SIG-M5 (cell line): ENCODE measurements around the gene MEGF6.

Experiments used
- DNase-seq: peaks from one replicate; lab custom pipeline; 2025; lab: John Stamatoyannopoulos, UW

MEGF6 gene

GRCh38 chr1:3483380-3483779 is 127.9 kb downstream of the MEGF6 start:
- DNase-seq = no peak

- no peak for DNase-seq
Observed at GRCh38 chr1:3482378-3482849, 128.9 kb downstream of the MEGF6 start.

- no peak for DNase-seq
Observed at GRCh38 chr1:3481836-3482375, 129.4 kb downstream of the MEGF6 start.

- no peak for DNase-seq
Observed at GRCh38 chr1:3481046-3481445, 130.3 kb downstream of the MEGF6 start.

GRCh38 chr1:3480369-3480719 is 131.0 kb downstream of the MEGF6 start:
- no peak for DNase-seq

- no peak for DNase-seq
Observed at GRCh38 chr1:3479511-3480368, 131.6 kb downstream of the MEGF6 start.

- DNase-seq = no peak
Observed at GRCh38 chr1:3478187-3478586, 133.1 kb downstream of the MEGF6 start.

- DNase-seq = no peak
Observed at GRCh38 chr1:3477241-3477995, 133.9 kb downstream of the MEGF6 start.

GRCh38 chr1:3476666-3477065 is 134.6 kb downstream of the MEGF6 start:
- DNase-seq = no peak

- DNase-seq = no peak
Observed at GRCh38 chr1:3475839-3476573, 135.3 kb downstream of the MEGF6 start.

- DNase-seq = no peak
Observed at GRCh38 chr1:3474421-3474820, 136.9 kb downstream of the MEGF6 start.

GRCh38 chr1:3474016-3474415 is 137.3 kb downstream of the MEGF6 start:
- no peak for DNase-seq

GRCh38 chr1:3473381-3473844 is 137.9 kb downstream of the MEGF6 start:
- DNase-seq = no peak

- DNase-seq = no peak
Observed at GRCh38 chr1:3472906-3473305, 138.4 kb downstream of the MEGF6 start.

GRCh38 chr1:3472088-3472850 is 139.0 kb downstream of the MEGF6 start:
- no peak for DNase-seq

GRCh38 chr1:3471356-3472087 is 139.8 kb downstream of the MEGF6 start:
- no peak for DNase-seq

GRCh38 chr1:3470650-3471355 is 140.5 kb downstream of the MEGF6 start:
- DNase-seq = no peak

- no peak for DNase-seq
Observed at GRCh38 chr1:3469849-3470649, 141.3 kb downstream of the MEGF6 start.
